Transverse colon (tissue), 3 donors: ENCODE results near the gene ZNF181.

Source experiments
- CTCF ChIP-seq, 5 experiments: fragments of 200-600 bp in 3 of 5; fragments of 450-650 bp in 2 of 5; sonication (generic) in 3 of 5; IDR thresholded peaks; 1 replicate in 2 of 5; 2 replicates in 3 of 5; pipeline ENCODE4 v1.5.1; 2016 to 2017; ENCODE audit warnings: antibody characterized with exemption in 5 of 5, inconsistent platforms in 3 of 5, mild to moderate bottlenecking in 2 of 5, moderate library complexity in 1 of 5
- POLR2A ChIP-seq: fragments of 450-650 bp; IDR thresholded peaks from one replicate; pipeline ENCODE4 v1.6.1; 2016; ENCODE audit warnings: antibody characterized with exemption, mild to moderate bottlenecking, moderate library complexity

GRCh38 chr19:34733266-34733745 is 737 bp upstream of the ZNF181 start:
- TF ChIP-seq POLR2A (no peak), CTCF (IDR thresholded peaks at IDR 0.05) (no peak)
